Epithelial cell of esophagus (primary cell): ENCODE measurements around the gene PDE11A.

Experiments used
- DNase-seq: peaks from one replicate; pipeline ENCODE4 v3.0.0; 2010; ENCODE audit warnings: low read depth
- H3K4me3 ChIP-seq: 2 replicates; pipeline ENCODE4 v1.5.1; 2011; ENCODE audit warnings: mild to moderate bottlenecking, low read length, control low read depth
- CTCF ChIP-seq: IDR thresholded peaks from 2 replicates; pipeline ENCODE4 v1.5.1; 2011; ENCODE audit warnings: low read depth, mild to moderate bottlenecking, low read length, control low read depth, inconsistent platforms; ENCODE audit not compliant: insufficient read depth; ENCODE audit errors: missing control alignments

The PDE11A gene

GRCh38 chr2:177598326-177599138, 474.0 kb downstream of the PDE11A start:
- no peak for TF ChIP-seq CTCF
- DNase-seq = no peak
- no peak overlapping the region for H3K4me3 ChIP-seq

- H3K4me3 ChIP-seq = no peak overlapping the region
- no peak for TF ChIP-seq CTCF
- DNase-seq = no peak
Measured at GRCh38 chr2:177597759-177598158, 474.8 kb downstream of the PDE11A start.

GRCh38 chr2:177596866-177597265, 475.7 kb downstream of the PDE11A start:
- no peak for TF ChIP-seq CTCF
- no peak for DNase-seq

GRCh38 chr2:177595126-177595845, 477.3 kb downstream of the PDE11A start:
- no peak overlapping the region for H3K4me3 ChIP-seq
- DNase-seq = no peak
- no peak for TF ChIP-seq CTCF

More at GRCh38 chr2:177596866-177597265, 475.7 kb downstream of the PDE11A start:
- no peak overlapping the region for H3K4me3 ChIP-seq

- no peak for TF ChIP-seq CTCF
- no peak for DNase-seq
- no peak overlapping the region for H3K4me3 ChIP-seq
Measured at GRCh38 chr2:177593402-177593801, 479.2 kb downstream of the PDE11A start.

- TF ChIP-seq CTCF = no peak
- H3K4me3 ChIP-seq = no peak overlapping the region
- no peak for DNase-seq
Measured at GRCh38 chr2:177592945-177593344, 479.6 kb downstream of the PDE11A start.
